Rectal smooth muscle tissue (tissue), 1 donor: ENCODE measurements around the gene FOXN3.

Experiments used
- H3K27ac ChIP-seq: one replicate; pipeline ENCODE4 v1.7.0; 2013; ENCODE audit warnings: low read depth, low read length, inconsistent platforms
- H3K27me3 ChIP-seq: one replicate; pipeline ENCODE4 v1.7.0; 2013; ENCODE audit warnings: low read length; ENCODE audit not compliant: control insufficient read depth, insufficient read depth
- H3K36me3 ChIP-seq: one replicate; pipeline ENCODE4 v1.7.0; 2013; ENCODE audit warnings: low read length; ENCODE audit not compliant: control insufficient read depth, insufficient read depth
- H3K4me1 ChIP-seq: one replicate; pipeline ENCODE4 v1.7.0; 2013; ENCODE audit warnings: low read length; ENCODE audit not compliant: control insufficient read depth, insufficient read depth
- H3K4me3 ChIP-seq: one replicate; pipeline ENCODE4 v1.7.0; 2013; ENCODE audit warnings: low read length
- H3K9ac ChIP-seq: one replicate; pipeline ENCODE4 v1.7.0; 2013; ENCODE audit warnings: low read length

FOXN3 gene

DNA sequence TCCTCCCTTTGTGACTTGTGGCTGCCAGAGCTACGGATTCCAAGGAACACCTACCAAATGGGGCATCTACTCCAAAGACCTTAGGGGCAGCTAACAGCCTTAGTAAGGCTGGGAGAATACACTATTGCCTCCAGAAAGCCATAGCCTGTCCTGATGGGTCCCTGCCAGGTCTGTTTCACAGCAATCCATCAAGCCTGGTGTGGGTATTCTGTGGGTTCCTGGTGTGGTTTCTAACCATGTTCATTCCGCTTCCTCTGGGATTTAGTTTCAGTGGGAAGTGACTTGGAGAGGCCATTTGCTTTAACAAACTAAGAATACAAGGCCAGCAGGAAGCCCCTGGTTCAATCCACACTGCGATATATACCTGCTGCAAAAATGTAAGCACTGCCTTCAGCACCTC lies 220.5 kb downstream of the FOXN3 start:
- H3K9ac ChIP-seq = no peak overlapping the region
- H3K27ac ChIP-seq = no peak overlapping the region
- H3K4me1 ChIP-seq = no peaks in the 10 kb centered on the region
- H3K4me3 ChIP-seq = no peak overlapping the region
- H3K36me3 ChIP-seq = no peaks in the 10 kb centered on the region
- no peaks in the 10 kb centered on the region for H3K27me3 ChIP-seq

- H3K27ac ChIP-seq = no peak overlapping the region
These were observed 222.7 kb downstream of the FOXN3 start for GRCh38 chr14:89194376-89194775.

DNA sequence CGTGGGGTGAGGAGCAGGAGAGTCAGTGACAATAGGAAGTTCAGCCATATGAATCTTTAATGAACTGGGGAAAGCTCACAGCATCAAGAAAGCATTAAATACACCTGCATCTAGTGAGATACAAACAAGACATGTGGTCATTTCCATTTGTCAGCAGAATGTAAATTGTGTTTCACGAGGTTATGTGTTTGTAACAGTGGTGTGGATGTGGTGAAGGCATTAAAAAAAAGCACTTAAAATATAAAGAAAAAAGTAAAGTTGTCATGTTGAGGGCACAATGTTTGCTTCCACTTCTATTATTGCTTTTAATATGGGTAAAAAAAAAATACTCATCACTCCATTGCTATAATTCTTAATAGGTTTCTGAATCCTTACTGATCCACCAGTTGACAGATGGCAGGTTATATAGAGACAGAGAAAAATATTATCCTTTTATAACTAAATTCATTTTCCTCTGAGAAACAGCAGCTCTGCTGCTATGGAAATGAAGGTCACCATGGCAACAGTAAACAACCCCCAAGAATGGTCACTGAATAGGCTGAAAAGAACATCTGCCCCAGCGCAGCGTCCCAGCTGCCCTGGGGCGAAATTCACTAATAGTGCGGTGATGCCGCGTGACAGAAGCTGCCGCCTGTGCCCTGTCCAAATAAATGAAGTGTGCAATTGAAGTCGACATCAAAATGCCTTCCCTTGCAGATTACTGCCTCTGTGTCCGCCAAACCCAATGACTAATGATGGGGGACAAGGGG lies 226.1 kb downstream of the FOXN3 start:
- Histone ChIP-seq H3K9ac (no peak overlapping the region), H3K27me3 (no peaks in the 10 kb centered on the region), H3K4me3 (no peak overlapping the region), H3K4me1 (peaks cover 15% of the 10 kb centered on the region), H3K27ac (no peak overlapping the region), H3K36me3 (peaks cover 3% of the 10 kb centered on the region)

More at GRCh38 chr14:89194376-89194775, 222.7 kb downstream of the FOXN3 start:
- Histone ChIP-seq H3K4me1 (no peaks in the 10 kb centered on the region), H3K27me3 (no peaks in the 10 kb centered on the region), H3K4me3 (no peak overlapping the region), H3K9ac (no peak overlapping the region), H3K36me3 (no peaks in the 10 kb centered on the region)

- H3K27ac ChIP-seq = no peak overlapping the region
- H3K4me3 ChIP-seq = no peak overlapping the region
- no peak overlapping the region for H3K9ac ChIP-seq
- H3K27me3 ChIP-seq = no peaks in the 10 kb centered on the region
- peaks cover 3% of the 10 kb centered on the region for H3K36me3 ChIP-seq
- peaks cover 17% of the 10 kb centered on the region for H3K4me1 ChIP-seq
These were observed 228.5 kb downstream of the FOXN3 start for GRCh38 chr14:89188492-89188891.

DNA sequence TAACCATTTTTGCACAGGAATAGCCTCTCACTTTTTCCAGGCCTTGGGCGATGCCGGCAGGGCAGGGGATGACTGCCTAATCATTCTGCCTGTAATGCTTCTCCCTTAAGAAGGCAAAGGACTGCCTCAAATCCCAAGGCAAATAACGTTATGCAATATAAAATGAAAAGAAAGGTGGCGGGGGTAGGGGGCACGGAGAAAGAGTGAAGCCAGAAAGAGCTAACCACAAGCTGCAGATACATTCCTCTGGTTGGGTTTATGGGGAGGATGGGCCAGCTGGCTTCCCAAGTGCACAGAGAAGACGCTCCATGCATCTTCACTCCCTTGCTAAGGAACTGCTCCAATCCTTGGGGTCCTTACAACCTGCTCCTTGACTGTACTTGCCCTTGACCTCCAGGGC lies 229.5 kb downstream of the FOXN3 start:
- H3K4me1 ChIP-seq = peaks cover 17% of the 10 kb centered on the region
- H3K36me3 ChIP-seq = peaks cover 3% of the 10 kb centered on the region
- no peak overlapping the region for H3K9ac ChIP-seq
- H3K27me3 ChIP-seq = no peaks in the 10 kb centered on the region
- H3K4me3 ChIP-seq = no peak overlapping the region
- H3K27ac ChIP-seq = no peak overlapping the region

GRCh38 chr14:89186856-89187376 lies 230.1 kb downstream of the FOXN3 start:
- Histone ChIP-seq H3K27ac (no peak overlapping the region), H3K9ac (no peak overlapping the region), H3K27me3 (no peaks in the 10 kb centered on the region), H3K4me3 (no peak overlapping the region), H3K36me3 (peaks cover 3% of the 10 kb centered on the region), H3K4me1 (peaks cover 17% of the 10 kb centered on the region)

GRCh38 chr14:89185919-89186855 lies 230.8 kb downstream of the FOXN3 start:
- Histone ChIP-seq H3K27me3 (no peaks in the 10 kb centered on the region), H3K4me3 (no peak overlapping the region), H3K9ac (no peak overlapping the region), H3K27ac (no peak overlapping the region), H3K36me3 (peaks cover 3% of the 10 kb centered on the region), H3K4me1 (peaks cover 17% of the 10 kb centered on the region)

- Histone ChIP-seq H3K27me3 (no peaks in the 10 kb centered on the region), H3K9ac (no peak overlapping the region), H3K27ac (no peak overlapping the region), H3K4me3 (no peak overlapping the region), H3K36me3 (peaks cover 3% of the 10 kb centered on the region), H3K4me1 (peaks cover 20% of the 10 kb centered on the region)
These were observed 232.1 kb downstream of the FOXN3 start for GRCh38 chr14:89184952-89185351.

DNA sequence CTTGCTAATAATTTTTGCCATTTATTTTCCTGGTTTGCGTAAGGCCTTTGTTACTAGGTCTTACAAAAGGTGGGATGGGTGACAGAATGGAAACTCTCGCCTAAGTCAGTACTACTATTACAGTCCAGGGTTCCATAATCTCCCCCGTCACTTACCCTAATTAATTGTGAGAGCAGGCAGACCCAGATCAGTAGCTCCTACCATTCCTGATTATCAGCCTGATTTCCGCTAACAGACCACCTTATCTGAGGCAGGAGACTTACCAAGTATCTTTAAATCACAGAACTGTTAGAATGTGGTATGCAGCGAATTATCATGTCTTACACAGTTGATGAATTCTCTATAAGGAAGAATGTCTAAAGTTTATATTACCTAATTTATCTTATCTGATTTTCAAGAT lies 234.7 kb downstream of the FOXN3 start:
- H3K27me3 ChIP-seq = no peaks in the 10 kb centered on the region
- H3K27ac ChIP-seq = no peak overlapping the region
- no peak overlapping the region for H3K9ac ChIP-seq
- H3K4me3 ChIP-seq = no peak overlapping the region
- peaks cover 23% of the 10 kb centered on the region for H3K4me1 ChIP-seq
- no peaks in the 10 kb centered on the region for H3K36me3 ChIP-seq

GRCh38 chr14:89180546-89180945 lies 236.5 kb downstream of the FOXN3 start:
- Histone ChIP-seq H3K36me3 (peaks cover 4% of the 10 kb centered on the region), H3K27me3 (no peaks in the 10 kb centered on the region), H3K4me1 (peaks cover 8% of the 10 kb centered on the region), H3K27ac (no peak overlapping the region), H3K9ac (no peak overlapping the region), H3K4me3 (no peak overlapping the region)

DNA sequence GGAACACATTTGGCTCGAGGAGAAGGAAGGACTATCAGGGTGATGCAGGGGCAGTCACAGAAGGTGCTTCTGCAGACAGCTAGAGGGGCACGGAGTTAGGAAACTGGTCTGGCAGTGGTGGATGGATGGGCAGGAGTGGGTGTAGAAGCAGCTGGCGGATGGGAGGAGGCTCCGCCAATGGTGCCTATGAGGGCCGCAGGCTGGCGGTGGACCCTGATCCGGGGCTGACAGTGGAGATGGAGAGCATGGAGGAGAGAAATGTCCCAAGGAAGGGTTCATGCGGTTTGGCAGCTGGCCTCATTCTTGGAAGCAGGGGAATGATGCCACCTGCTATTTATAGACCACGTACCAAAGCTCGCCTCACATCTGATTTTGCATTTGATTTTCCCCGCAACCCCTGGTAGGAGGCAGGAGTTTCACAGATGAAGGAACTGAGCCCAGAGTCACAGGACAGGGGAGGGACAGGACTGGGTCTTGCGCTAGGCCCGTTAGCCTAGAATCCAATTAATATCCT lies 237.1 kb downstream of the FOXN3 start:
- no peak overlapping the region for H3K27ac ChIP-seq
- H3K9ac ChIP-seq = no peak overlapping the region
- H3K4me3 ChIP-seq = no peak overlapping the region
- peaks cover 8% of the 10 kb centered on the region for H3K4me1 ChIP-seq
- no peaks in the 10 kb centered on the region for H3K27me3 ChIP-seq
- H3K36me3 ChIP-seq = peaks cover 8% of the 10 kb centered on the region

GRCh38 chr14:89178800-89179535 lies 238.1 kb downstream of the FOXN3 start:
- peaks cover 8% of the 10 kb centered on the region for H3K4me1 ChIP-seq
- H3K27ac ChIP-seq = no peak overlapping the region
- H3K36me3 ChIP-seq = peaks cover 8% of the 10 kb centered on the region

More at GRCh38 chr14:89178800-89179535, 238.1 kb downstream of the FOXN3 start:
- H3K4me3 ChIP-seq = no peak overlapping the region
- no peak overlapping the region for H3K9ac ChIP-seq
- no peaks in the 10 kb centered on the region for H3K27me3 ChIP-seq
